Right hindlimb (tissue), 1 donor: Measurements from ENCODE around the gene TAF5.
A peak's percentile ranks its signal among the peaks of the same experiment; 100 is the strongest.
"Not testable (repeated sequence)": the region's sequence is repeated elsewhere in the genome, so short reads cannot be mapped to it uniquely, and the experiment has no call there.

Experiments
- DNase-seq: peaks from one replicate; pipeline ENCODE4 v3.0.0-alpha.2; 2018

TAF5 gene

GRCh38 chr10:103367782-103368518, at the start of gene TAF5:
Gene TAF5 (plus strand): TSS chr10:103367976. CDS start chr10:103367990, 14 bp downstream.
- peak; percentile 95 for DNase-seq

DNA sequence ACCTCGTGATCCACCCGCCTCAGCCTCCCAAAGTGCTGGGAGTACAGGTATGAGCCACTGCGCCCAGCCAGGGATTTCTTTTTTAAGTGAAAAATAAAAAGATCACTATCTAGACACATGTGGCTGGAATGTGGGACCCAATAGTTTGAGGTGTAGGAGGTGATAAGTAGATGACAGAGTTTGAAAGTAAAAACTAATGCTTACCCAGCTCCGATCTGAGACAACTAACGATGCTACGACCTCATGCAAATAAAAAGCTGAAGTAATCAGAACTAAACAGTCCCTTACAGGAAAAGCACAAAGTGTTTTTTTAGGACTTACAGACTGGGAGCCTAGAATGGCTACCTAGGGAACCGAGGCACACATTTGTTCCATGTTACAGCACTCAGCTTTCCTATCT, 39.9 kb upstream of the TAF5 start:
- DNase-seq = no peak

- no peak for DNase-seq
These were observed 33.7 kb upstream of the TAF5 start for GRCh38 chr10:103333934-103334520.

DNA sequence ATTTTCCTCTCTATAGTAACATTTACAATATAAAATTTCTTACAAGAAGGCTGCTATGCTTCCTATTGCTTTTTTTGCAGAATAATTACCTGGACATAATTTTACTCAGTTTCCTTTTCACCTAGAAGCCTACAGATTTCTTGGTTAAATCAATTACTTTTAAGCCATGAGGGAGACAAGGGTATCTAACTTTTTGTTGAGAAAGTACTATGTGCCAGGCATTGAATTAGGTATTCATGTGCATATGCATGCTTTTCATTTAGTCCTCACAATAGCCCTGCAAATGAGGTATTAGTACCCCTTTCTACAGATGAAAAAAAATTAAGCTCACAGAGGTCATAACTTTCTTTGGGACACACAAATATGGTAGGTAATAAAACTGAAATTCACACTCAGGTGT, 33.2 kb upstream of the TAF5 start:
- DNase-seq = no peak

DNA sequence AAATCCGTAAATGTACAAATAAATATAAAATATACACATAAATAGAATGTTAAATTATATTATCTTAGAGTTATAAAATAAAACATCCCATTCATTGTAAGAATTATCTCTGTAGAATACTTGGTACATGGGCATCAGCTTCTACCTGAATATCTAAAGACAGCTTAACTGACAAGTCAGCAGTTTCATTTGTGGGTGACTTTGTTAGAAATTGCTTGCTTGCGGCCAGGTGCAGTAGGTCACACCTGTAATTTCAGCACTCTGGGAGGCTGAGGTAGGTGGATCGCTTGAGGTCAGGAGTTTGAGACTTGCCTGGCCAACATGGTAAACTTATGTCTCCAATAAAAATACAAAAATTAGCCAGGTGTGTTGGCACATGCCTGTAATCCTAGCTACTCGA, 31.4 kb upstream of the TAF5 start:
- no peak for DNase-seq

GRCh38 chr10:103350175-103350516, 17.6 kb upstream of the TAF5 start:
- DNase-seq = no peak

GRCh38 chr10:103350517-103351260, 17.1 kb upstream of the TAF5 start, which contains the start of gene PCGF6:
Gene PCGF6 (minus strand): TSS chr10:103351140. CDS start chr10:103351066, 74 bp downstream.
- DNase-seq = peak; percentile 93

DNA sequence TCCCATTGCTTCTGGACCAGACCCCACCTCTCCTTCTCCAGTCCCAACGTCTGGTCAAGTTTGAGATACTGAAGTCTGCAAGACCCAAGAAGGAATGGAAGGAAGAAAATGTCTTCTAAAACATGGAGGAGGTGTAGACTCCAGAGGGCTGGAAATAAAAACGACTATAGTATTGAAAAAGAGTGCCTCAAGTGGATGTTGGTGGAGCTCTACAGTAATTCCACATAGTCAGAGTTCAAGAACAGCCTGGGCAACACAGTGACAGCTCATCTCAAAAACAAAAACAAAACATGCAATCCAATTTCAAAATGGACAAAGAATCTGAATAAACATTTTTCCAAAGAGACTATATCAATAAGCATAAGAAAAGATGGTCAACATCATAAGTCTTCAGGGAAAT, 14.5 kb upstream of the TAF5 start:
- DNase-seq = no peak

DNA sequence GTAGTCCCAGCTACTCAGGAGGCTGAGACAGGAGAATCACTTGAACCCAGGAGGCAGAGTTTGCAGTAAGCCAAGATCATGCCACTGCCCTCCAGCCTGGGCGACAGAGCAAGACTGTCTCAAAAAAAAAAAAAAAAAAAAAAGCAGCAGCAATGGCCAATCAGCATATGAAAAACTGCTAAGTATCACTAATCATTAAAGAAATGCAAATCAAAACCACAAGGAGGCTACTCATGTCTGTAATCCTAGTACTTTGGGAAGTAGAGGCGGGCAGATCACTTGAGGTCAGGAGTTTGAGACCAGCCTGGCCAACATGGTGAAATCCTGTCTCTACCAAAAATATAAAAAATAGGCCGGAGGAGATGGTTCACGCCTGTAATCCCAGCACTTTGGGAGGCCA, 13.2 kb upstream of the TAF5 start:
- DNase-seq = not testable (repeated sequence)

GRCh38 chr10:103355906-103356599, 11.7 kb upstream of the TAF5 start:
- DNase-seq = no peak

- not testable (repeated sequence) for DNase-seq
These were observed 8.3 kb upstream of the TAF5 start for GRCh38 chr10:103359493-103359892.

DNA sequence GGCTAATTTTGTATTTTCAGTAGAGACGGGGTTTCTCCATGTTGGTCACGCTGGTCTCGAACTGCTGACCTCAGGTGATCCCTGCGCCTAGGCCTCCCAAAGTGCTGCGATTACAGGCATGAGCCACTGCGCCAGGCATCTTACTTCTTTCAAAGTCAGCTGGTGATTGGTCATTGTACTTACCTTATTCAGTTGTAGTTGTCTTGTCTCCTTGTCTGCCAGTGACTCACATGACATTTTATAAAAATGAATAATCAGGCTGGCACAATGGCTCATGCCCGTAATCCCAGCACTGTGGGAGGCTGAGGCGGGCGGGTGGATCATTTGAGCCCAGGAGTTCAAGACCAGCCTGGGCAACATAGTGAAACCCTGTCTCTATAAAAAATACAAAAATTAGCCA, 7.0 kb upstream of the TAF5 start:
- not testable (repeated sequence) for DNase-seq

DNA sequence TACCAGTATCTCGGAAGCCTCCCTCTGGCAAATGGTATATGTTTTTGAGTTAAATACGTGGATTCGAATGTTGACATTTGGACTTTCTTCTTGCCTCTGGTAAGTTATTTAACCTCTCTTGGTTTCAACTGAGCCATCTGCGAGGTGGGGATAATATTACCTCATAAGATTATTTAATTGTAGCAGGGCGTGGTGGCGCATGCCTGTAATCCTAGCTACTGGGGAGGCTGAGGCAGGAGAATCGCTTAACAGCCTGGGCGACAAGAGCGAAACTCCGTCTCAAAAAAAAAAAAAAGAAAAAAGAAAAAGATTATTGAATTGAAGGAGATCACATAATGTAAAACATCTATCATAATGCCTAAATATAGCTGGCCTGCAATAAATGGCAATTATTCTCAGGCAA, 396 bp upstream of the TAF5 start:
- DNase-seq = no peak

GRCh38 chr10:103373544-103373943, 5.8 kb downstream of the TAF5 start:
- no peak for DNase-seq

DNA sequence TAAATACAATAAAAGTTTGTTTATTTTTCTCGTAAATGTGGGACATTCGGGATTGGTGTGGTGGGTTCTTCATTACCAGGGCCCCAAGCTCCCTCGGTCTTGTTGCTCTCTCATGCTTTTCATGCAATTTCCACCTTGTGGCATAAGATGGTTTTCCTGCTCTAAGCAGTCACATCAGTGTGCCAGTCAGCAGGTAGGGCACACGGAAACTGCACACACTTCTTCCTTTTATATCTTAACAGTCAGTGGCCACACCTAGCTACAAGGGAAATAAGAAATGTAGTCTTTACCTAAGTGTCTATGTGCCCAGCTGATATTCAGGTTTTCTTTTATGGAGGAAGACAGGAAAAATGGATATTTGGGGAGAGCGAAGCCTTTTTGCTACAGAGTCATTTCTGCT, 6.5 kb downstream of the TAF5 start:
- no peak for DNase-seq

- DNase-seq = no peak
These were observed 15.0 kb downstream of the TAF5 start for GRCh38 chr10:103382769-103383168.

GRCh38 chr10:103394180-103394579, 26.4 kb downstream of the TAF5 start:
- DNase-seq = no peak

DNA sequence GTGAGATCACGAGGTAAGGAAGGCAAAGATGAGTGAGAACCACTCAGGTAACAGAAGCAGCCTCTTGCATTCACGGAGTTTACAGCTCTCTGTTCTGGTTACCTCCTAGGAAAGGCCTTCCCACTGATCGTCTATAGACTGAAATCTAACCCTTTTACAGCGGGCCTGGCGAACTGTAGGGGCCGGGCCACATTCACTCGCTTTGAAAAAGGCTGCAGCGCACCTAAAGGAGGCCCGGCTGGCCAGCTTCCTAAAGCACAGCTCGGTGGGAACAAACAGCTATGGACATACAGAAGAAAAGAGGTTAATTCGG, 27.9 kb downstream of the TAF5 start:
- peak; percentile 34 for DNase-seq

DNA sequence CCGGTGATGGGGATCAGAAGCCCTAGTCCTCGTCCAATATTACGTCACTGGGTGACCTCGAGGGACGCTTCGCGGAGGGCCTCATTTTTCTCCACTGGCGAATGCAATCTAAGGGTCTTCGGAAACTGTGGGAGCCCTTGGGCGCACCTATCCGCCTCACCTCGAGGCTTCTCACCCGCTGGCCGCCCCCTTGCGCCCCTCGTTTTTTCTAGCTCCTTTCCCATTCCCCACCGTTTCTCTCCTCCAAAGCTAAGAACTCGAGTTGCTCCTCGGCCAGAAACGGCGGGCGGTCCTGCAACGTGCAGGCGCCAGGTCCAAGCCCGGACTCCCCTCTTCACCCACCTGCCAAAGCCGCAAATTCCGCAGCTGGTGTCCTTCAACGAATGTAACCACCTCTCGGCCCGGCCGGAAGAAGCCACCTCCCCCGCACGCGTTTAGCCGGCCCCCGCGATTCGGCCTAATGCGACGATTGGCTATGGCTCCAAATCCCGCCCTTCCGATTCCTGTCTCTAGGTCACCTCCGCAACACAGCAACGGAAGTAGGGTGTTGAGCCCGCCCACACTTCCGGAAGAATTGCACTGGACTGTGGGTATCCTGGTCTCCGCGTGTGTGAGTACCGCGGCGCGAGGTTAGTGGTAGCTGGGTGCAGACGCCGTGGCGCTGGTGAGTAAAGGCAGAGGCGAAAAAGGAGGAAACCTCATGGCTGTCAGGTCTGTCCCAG, 28.5 kb downstream of the TAF5 start, which contains the start of the genes ATP5MK and PDCD11:
TSS of gene ATP5MK (minus strand) at position 409 of the 722 bp plus-strand sequence. CDS start 4,018 bp downstream, outside the sequence.
TSS of gene PDCD11 (plus strand) at position 560 of the 722 bp plus-strand sequence. CDS start 1,801 bp downstream, outside the sequence.
- peak; percentile 98 for DNase-seq

GRCh38 chr10:103396789-103397087, 29.0 kb downstream of the TAF5 start:
- no peak for DNase-seq

GRCh38 chr10:103397191-103397825, 29.5 kb downstream of the TAF5 start:
- no peak for DNase-seq

- DNase-seq = no peak
These were observed 45.8 kb downstream of the TAF5 start for GRCh38 chr10:103413564-103413963.
